A673 (cell line): ENCODE results near the gene SERPINA4.

Experiments
- EZH2 ChIP-seq: fragments of 200-600 bp; sonication (generic); IDR thresholded peaks from 2 replicates; pipeline ENCODE4 v1.6.1; 2017; ENCODE audit warnings: borderline replicate concordance, low read depth, mild to moderate bottlenecking, mixed read lengths, antibody characterized with exemption, low read length; ENCODE audit not compliant: poor library complexity, severe bottlenecking
- TF ChIP-seq, protein P1 (sequence below): fragments of 300-800, 200-600 bp; sonication (generic); conservative IDR thresholded peaks from 2 replicates; pipeline ENCODE4 v1.5.1; 2017; ENCODE audit warnings: low read depth, mild to moderate bottlenecking, antibody characterized with exemption, low read length, moderate library complexity, mixed read lengths

DNA sequence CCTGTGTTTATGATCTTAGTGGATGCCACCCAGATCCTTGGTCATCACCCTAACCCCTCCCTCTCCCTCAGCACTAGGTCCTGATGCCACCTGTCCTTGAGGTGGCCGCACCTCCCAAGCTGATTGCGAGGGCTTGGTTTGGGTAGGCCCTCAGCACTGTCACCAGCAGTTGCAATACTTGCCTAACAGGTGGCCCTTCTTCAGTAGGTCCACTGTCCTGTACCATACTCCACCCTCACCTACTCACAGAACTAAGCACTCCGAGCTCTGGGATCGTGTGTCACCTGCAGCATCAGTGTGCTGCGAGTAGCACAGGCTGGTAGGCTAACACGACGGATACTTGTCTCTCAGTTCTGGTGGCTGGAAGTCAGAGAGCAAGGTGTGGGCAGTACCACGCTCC lies 38.0 kb upstream of the SERPINA4 start:
- TF ChIP-seq, protein P1, sequence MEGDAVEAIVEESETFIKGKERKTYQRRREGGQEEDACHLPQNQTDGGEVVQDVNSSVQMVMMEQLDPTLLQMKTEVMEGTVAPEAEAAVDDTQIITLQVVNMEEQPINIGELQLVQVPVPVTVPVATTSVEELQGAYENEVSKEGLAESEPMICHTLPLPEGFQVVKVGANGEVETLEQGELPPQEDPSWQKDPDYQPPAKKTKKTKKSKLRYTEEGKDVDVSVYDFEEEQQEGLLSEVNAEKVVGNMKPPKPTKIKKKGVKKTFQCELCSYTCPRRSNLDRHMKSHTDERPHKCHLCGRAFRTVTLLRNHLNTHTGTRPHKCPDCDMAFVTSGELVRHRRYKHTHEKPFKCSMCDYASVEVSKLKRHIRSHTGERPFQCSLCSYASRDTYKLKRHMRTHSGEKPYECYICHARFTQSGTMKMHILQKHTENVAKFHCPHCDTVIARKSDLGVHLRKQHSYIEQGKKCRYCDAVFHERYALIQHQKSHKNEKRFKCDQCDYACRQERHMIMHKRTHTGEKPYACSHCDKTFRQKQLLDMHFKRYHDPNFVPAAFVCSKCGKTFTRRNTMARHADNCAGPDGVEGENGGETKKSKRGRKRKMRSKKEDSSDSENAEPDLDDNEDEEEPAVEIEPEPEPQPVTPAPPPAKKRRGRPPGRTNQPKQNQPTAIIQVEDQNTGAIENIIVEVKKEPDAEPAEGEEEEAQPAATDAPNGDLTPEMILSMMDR, result no peak
- no peak for TF ChIP-seq EZH2
